DOHH2 (cell line): Measurements from ENCODE around the gene APBA2.

Experiments
- H3F3A ChIP-seq: fragments of 200-600 bp; sonication (generic), shearing (Covaris generic); 2 replicates; pipeline ENCODE4 v1.6.0; 2016; ENCODE audit warnings: antibody characterized with exemption, mild to moderate bottlenecking; ENCODE audit not compliant: control insufficient read depth, insufficient read depth
- H3K27ac ChIP-seq: fragments of 200-600 bp; sonication (generic); 2 replicates; pipeline ENCODE4 v1.5.1; 2014; ENCODE audit warnings: low read depth, mild to moderate bottlenecking, low read length, moderate library complexity
- H3K27me3 ChIP-seq: fragments of 200-600 bp; sonication (generic); 2 replicates; pipeline ENCODE4 v1.6.1; 2014; ENCODE audit warnings: mild to moderate bottlenecking, low read length, mixed read lengths; ENCODE audit not compliant: control insufficient read depth
- H3K36me3 ChIP-seq: fragments of 200-600 bp; sonication (generic); 2 replicates; pipeline ENCODE4 v1.6.1; 2014; ENCODE audit warnings: mild to moderate bottlenecking, low read length, moderate library complexity, mixed read lengths; ENCODE audit not compliant: control insufficient read depth
- H3K4me1 ChIP-seq: fragments of 200-600 bp; sonication (generic); 2 replicates; pipeline ENCODE4 v1.6.1; 2014; ENCODE audit warnings: mild to moderate bottlenecking, low read length, mixed read lengths; ENCODE audit not compliant: control insufficient read depth
- H3K4me2 ChIP-seq: fragments of 200-600 bp; sonication (generic); 2 replicates; pipeline ENCODE4 v1.6.0; 2014; ENCODE audit warnings: mild to moderate bottlenecking, low read length, moderate library complexity
- H3K4me3 ChIP-seq: fragments of 200-600 bp; sonication (generic); 2 replicates; pipeline ENCODE4 v1.5.1; 2014; ENCODE audit warnings: mild to moderate bottlenecking, low read length, mixed read lengths
- H3K79me2 ChIP-seq: fragments of 200-600 bp; sonication (generic); 2 replicates; pipeline ENCODE4 v1.6.1; 2014; ENCODE audit warnings: mild to moderate bottlenecking, low read length, mixed read lengths; ENCODE audit not compliant: control insufficient read depth
- H3K9me2 ChIP-seq: fragments of 200-600 bp; sonication (generic); replicated peaks from 2 replicates; pipeline ENCODE4 v1.6.1; 2014; ENCODE audit warnings: mild to moderate bottlenecking, low read length, mixed read lengths; ENCODE audit not compliant: control insufficient read depth
- H3K9me3 ChIP-seq: fragments of 200-600 bp; sonication (generic); 2 replicates; pipeline ENCODE4 v1.6.1; 2014; ENCODE audit warnings: antibody characterized with exemption, low read length, mixed read lengths; ENCODE audit not compliant: control insufficient read depth, insufficient read depth
- H4K20me1 ChIP-seq: fragments of 200-600 bp; sonication (generic); 2 replicates; pipeline ENCODE4 v1.6.0; 2014; ENCODE audit warnings: low read depth, mild to moderate bottlenecking, antibody characterized with exemption, low read length, moderate library complexity; ENCODE audit not compliant: control insufficient read depth, insufficient read depth
- EZH2phosphoT487 ChIP-seq: fragments of 200-600 bp; sonication (generic); IDR thresholded peaks from 2 replicates; pipeline ENCODE4 v1.6.1; 2017; ENCODE audit warnings: borderline replicate concordance, mild to moderate bottlenecking, antibody characterized with exemption, low read length, moderate library complexity, mixed read lengths
- TF ChIP-seq, protein P1 (sequence below): fragments of 200-600 bp; sonication (generic); IDR thresholded peaks from one replicate; pipeline ENCODE4 v1.5.1; 2014; ENCODE audit warnings: antibody characterized with exemption, mild to moderate bottlenecking, low read depth, low read length; ENCODE audit not compliant: poor library complexity, severe bottlenecking

Gene APBA2

DNA sequence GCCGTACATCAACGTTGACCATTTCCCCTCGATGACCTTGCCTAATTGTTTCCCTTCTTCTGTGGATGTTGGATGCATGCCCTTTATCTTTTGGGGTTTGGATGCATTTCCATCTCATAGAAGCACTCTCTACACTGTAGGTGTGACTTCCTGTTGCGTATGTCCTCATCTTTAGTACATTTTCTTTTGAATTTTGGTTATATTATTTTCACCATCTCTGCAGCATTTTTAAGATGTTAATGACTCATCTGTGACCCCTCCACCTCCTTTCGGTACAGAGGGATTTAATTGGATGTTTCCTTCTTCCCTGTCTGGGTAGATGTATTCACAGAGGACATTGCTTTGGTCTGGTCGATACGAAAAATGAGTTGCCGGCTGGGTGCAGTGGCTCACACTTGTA, 172.1 kb downstream of the APBA2 start:
- Histone ChIP-seq H3F3A (no peaks in the 10 kb centered on the region), H3K79me2 (no peaks in the 10 kb centered on the region), H4K20me1 (no peaks in the 10 kb centered on the region)

DNA sequence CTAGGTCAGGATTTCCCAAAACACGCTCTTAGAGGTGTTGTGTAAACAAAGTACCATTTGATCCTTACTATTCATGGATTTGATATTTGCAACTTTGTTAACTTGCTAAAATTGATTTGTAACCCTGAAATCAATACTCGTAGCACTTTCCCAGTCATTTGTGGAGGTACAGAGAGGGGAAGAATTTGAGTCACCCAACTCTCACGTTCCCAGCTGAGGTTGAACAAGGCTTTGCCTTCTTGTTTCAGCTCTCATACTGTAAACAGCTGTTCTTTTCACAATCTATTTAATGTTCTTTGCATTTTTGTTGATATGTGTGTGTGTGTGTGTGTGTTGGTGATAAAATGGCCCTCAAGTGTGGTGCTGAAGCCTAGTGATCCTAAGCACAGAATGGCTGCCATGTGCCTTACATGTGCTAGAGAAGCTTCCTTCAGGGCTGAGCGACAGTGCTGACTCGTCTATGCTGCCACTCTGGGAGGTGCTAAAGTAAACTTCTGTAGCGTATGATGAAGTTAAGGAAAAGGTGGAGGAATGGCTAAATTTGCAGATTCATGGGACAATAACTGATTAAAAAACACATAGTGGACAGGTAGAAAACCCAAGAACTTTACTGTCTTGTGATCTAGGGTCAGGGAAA, 173.2 kb downstream of the APBA2 start:
- Histone ChIP-seq H3K9me3 (no peaks in the 10 kb centered on the region; the same call in 1 of the 2 replicates), H3K4me1 (no peaks in the 10 kb centered on the region), H3F3A (no peaks in the 10 kb centered on the region), H3K9me2 (no peaks in the 10 kb centered on the region), H4K20me1 (no peaks in the 10 kb centered on the region), H3K4me2 (no peak overlapping the region), H3K27ac (no peak overlapping the region), H3K4me3 (no peak overlapping the region), H3K27me3 (no peaks in the 10 kb centered on the region), H3K79me2 (no peaks in the 10 kb centered on the region), H3K36me3 (no peaks in the 10 kb centered on the region)
- TF ChIP-seq, protein P1, sequence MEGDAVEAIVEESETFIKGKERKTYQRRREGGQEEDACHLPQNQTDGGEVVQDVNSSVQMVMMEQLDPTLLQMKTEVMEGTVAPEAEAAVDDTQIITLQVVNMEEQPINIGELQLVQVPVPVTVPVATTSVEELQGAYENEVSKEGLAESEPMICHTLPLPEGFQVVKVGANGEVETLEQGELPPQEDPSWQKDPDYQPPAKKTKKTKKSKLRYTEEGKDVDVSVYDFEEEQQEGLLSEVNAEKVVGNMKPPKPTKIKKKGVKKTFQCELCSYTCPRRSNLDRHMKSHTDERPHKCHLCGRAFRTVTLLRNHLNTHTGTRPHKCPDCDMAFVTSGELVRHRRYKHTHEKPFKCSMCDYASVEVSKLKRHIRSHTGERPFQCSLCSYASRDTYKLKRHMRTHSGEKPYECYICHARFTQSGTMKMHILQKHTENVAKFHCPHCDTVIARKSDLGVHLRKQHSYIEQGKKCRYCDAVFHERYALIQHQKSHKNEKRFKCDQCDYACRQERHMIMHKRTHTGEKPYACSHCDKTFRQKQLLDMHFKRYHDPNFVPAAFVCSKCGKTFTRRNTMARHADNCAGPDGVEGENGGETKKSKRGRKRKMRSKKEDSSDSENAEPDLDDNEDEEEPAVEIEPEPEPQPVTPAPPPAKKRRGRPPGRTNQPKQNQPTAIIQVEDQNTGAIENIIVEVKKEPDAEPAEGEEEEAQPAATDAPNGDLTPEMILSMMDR, result no peak
- no peak for TF ChIP-seq EZH2phosphoT487

More for the DNA sequence above, 172.1 kb downstream of the APBA2 start:
- Histone ChIP-seq H3K4me1 (no peaks in the 10 kb centered on the region), H3K4me3 (no peak overlapping the region), H3K27me3 (no peaks in the 10 kb centered on the region), H3K4me2 (no peak overlapping the region), H3K9me2 (no peaks in the 10 kb centered on the region), H3K27ac (no peak overlapping the region), H3K36me3 (no peaks in the 10 kb centered on the region), H3K9me3 (no peaks in the 10 kb centered on the region; the same call in 1 of the 2 replicates)
- TF ChIP-seq, protein P1, result no peak

DNA sequence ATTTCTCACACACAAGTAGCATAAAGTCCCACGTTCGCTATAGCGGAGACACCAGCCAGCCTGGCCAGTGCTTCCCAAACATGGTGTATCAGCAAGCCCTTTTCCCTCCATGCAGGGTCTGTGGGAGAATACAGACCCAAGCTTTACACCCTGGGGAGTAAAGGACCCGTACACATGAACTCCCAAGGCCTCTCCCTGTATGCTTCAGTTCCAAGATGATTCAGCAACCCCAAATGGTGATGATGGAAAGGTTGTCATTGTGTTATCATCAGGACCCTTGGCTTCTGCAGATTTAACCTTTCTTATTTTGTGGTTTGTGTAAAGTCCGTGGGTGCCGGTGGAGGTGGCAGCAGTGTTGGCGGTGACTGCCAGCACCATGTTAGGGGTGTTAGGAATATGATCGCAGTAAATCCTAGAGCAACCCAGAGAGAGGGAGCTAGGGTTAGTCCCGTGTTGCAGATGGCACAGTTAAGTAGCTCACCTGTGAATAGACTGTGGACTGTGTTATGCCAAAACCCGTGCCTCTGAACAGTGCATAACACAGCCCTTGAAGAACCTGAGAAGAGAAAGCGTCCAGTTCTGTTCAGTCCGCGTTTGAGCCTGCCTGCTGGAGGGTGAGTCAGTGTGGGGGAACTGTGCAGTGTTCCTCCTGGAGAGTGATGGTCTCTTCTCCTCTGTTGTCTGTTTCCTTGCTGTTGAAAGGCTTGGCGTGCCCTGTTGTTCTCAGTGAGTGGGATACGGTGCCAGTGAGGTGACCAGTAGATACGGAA, 174.3 kb downstream of the APBA2 start:
- no peak overlapping the region for H3K4me3 ChIP-seq
- TF ChIP-seq, protein P1, result no peak
- TF ChIP-seq EZH2phosphoT487, result no peak
- H3K4me1 ChIP-seq, result no peaks in the 10 kb centered on the region
- H4K20me1 ChIP-seq, result no peaks in the 10 kb centered on the region
- no peaks in the 10 kb centered on the region for H3K9me3 ChIP-seq
- H3K27me3 ChIP-seq, result no peaks in the 10 kb centered on the region
- H3K36me3 ChIP-seq, result no peaks in the 10 kb centered on the region
- H3K79me2 ChIP-seq, result no peaks in the 10 kb centered on the region
- no peaks in the 10 kb centered on the region for H3K9me2 ChIP-seq
- no peak overlapping the region for H3K4me2 ChIP-seq
- H3K27ac ChIP-seq, result no peak overlapping the region
- H3F3A ChIP-seq, result no peaks in the 10 kb centered on the region
